PC-3 (cell line): ENCODE data around the gene NDFIP2. TPM values are rescaled to one million over a fixed set of nuclear protein-coding genes. Genes with fewer than 3 reads are reported as not detected.

Experiments used
- ATAC-seq: fragments of 200-7000 bp; cut with Tn5 transposase; 2 replicates; pipeline ENCODE4 v1.9.1; 2020; ENCODE audit warnings: mild to moderate bottlenecking, moderate library complexity
- BruUV-seq: library from RNA; stranded (reverse); fragments of 400-500 nt; replicated peaks from 2 replicates; lab custom pipeline; 2021; lab: Mats Ljungman, UMichigan
- CTCF ChIA-PET: fragments of 300-600 bp; sonication (Branson Sonifier 250); formaldehyde crosslinking; loops from one replicate; lab custom pipeline; 2022; ENCODE audit warnings: antibody characterized with exemption; lab: Charles Lee
- POLR2A ChIA-PET: fragments of 300-600 bp; sonication (Branson Sonifier 250); formaldehyde crosslinking; loops from one replicate; lab custom pipeline; 2022; ENCODE audit warnings: antibody characterized with exemption; ENCODE audit not compliant: unreplicated experiment; lab: Charles Lee
- DNase-seq: peaks from one replicate; pipeline ENCODE4 v3.0.0-alpha.2; 2015
- H2AFZ ChIP-seq: fragments of 300-600 bp; sonication (generic); 2 replicates; pipeline ENCODE4 v1.6.0; 2016; ENCODE audit warnings: antibody characterized with exemption, low read length
- H3F3A ChIP-seq: fragments of 300-600 bp; sonication (generic); one replicate; pipeline ENCODE4 v1.6.0; 2017; ENCODE audit warnings: antibody characterized with exemption, low read length, control low read depth, mild to moderate bottlenecking; ENCODE audit not compliant: unreplicated experiment
- H3K27ac ChIP-seq: fragments of 300-600 bp; sonication (generic); 2 replicates; pipeline ENCODE4 v1.5.1; 2016; ENCODE audit warnings: mild to moderate bottlenecking, low read length
- H3K27me3 ChIP-seq: fragments of 300-600 bp; sonication (generic); 2 replicates; pipeline ENCODE4 v1.6.1; 2016; ENCODE audit warnings: low read length, mixed read lengths
- H3K36me3 ChIP-seq: fragments of 300-600 bp; sonication (generic); 2 replicates; pipeline ENCODE4 v1.6.1; 2016; ENCODE audit warnings: low read depth, mixed run types, low read length, mixed read lengths
- H3K4me1 ChIP-seq: fragments of 300-600 bp; sonication (generic); 2 replicates; pipeline ENCODE4 v1.5.1; 2016; ENCODE audit warnings: low read length; ENCODE audit not compliant: insufficient read depth
- H3K4me2 ChIP-seq: fragments of 300-600 bp; sonication (generic); 2 replicates; pipeline ENCODE4 v1.6.0; 2016; ENCODE audit warnings: low read length
- H3K4me3 ChIP-seq: fragments of 300-600 bp; sonication (generic); 2 replicates; pipeline ENCODE4 v1.5.1; 2016; ENCODE audit warnings: mild to moderate bottlenecking, low read length, mixed read lengths
- H3K79me2 ChIP-seq: fragments of 300-600 bp; sonication (generic); 2 replicates; pipeline ENCODE4 v1.6.1; 2017; ENCODE audit warnings: low read length, mixed read lengths
- H3K9ac ChIP-seq: fragments of 300-600 bp; sonication (generic); 2 replicates; pipeline ENCODE4 v1.6.0; 2016; ENCODE audit warnings: mild to moderate bottlenecking, low read length
- H3K9me2 ChIP-seq: fragments of 300-600 bp; sonication (generic); replicated peaks from 2 replicates; pipeline ENCODE4 v1.6.1; 2016; ENCODE audit warnings: mixed run types, low read length, mixed read lengths
- H3K9me3 ChIP-seq: fragments of 300-600 bp; sonication (generic); 2 replicates; pipeline ENCODE4 v1.6.1; 2016; ENCODE audit warnings: low read length, mixed read lengths
- H4K20me1 ChIP-seq: fragments of 300-600 bp; sonication (generic); 2 replicates; pipeline ENCODE4 v1.6.1; 2016; ENCODE audit warnings: low read length, mixed read lengths
- EZH2 ChIP-seq: fragments of 300-600 bp; sonication (generic); IDR thresholded peaks from one replicate; pipeline ENCODE4 v1.6.1; 2017; ENCODE audit warnings: antibody characterized with exemption, mild to moderate bottlenecking, low read length; ENCODE audit not compliant: unreplicated experiment
- EZH2phosphoT487 ChIP-seq: fragments of 300-600 bp; sonication (generic); IDR thresholded peaks from 2 replicates; pipeline ENCODE4 v1.6.1; 2018; ENCODE audit warnings: mild to moderate bottlenecking, antibody characterized with exemption, low read length, borderline replicate concordance
- intact Hi-C: fragments of 100-400 bp; cut with micrococcal nuclease; formaldehyde crosslinking; loops from 2 replicates; pipeline ENCODE4 v1.9.0; 2023
- total RNA-seq: library from RNA; depleted of rRNA; stranded (reverse); fragments of >200 nt; gene quantifications from 2 replicates; pipeline ENCODE4 v1.2.3, GENCODE V29; 2014
- TF ChIP-seq, protein P1 (sequence below): fragments of 300-600 bp; sonication (generic); conservative IDR thresholded peaks from 2 replicates; pipeline ENCODE4 v1.5.1; 2017; ENCODE audit warnings: antibody characterized with exemption, low read depth, mild to moderate bottlenecking, low read length

The NDFIP2 gene
- total RNA-seq, 1 experiment from 2014 or later, result 19.5 TPM

- no peaks in the 10 kb centered on the region for H3K9me2 ChIP-seq
- no peaks in the 10 kb centered on the region for H3K9me3 ChIP-seq
- H4K20me1 ChIP-seq, result no peaks in the 10 kb centered on the region
- intact Hi-C loops, result no loop called here
- no peak overlapping the region for H3K27ac ChIP-seq
- no peaks in the 10 kb centered on the region for H3K27me3 ChIP-seq
- no peak for DNase-seq
- ChIA-PET POLR2A (no interaction called here), CTCF (no interaction called here)
- no peaks in the 10 kb centered on the region for H3F3A ChIP-seq
- no peak overlapping the region for H3K4me3 ChIP-seq
- no peak overlapping the region for H3K9ac ChIP-seq
- no peaks in the 10 kb centered on the region for H3K79me2 ChIP-seq
- no TSS peak for BruUV-seq
- H3K36me3 ChIP-seq, result no peaks in the 10 kb centered on the region
- no peak overlapping the region for H2AFZ ChIP-seq
- TF ChIP-seq EZH2, result no peak
- TF ChIP-seq, protein P1, sequence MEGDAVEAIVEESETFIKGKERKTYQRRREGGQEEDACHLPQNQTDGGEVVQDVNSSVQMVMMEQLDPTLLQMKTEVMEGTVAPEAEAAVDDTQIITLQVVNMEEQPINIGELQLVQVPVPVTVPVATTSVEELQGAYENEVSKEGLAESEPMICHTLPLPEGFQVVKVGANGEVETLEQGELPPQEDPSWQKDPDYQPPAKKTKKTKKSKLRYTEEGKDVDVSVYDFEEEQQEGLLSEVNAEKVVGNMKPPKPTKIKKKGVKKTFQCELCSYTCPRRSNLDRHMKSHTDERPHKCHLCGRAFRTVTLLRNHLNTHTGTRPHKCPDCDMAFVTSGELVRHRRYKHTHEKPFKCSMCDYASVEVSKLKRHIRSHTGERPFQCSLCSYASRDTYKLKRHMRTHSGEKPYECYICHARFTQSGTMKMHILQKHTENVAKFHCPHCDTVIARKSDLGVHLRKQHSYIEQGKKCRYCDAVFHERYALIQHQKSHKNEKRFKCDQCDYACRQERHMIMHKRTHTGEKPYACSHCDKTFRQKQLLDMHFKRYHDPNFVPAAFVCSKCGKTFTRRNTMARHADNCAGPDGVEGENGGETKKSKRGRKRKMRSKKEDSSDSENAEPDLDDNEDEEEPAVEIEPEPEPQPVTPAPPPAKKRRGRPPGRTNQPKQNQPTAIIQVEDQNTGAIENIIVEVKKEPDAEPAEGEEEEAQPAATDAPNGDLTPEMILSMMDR, result no peak
- TF ChIP-seq EZH2phosphoT487, result no peak
- no peak overlapping the region for H3K4me2 ChIP-seq
- no peak for ATAC-seq
- no peaks in the 10 kb centered on the region for H3K4me1 ChIP-seq
Observed at GRCh38 chr13:79470666-79471065, 10.3 kb upstream of the NDFIP2 start.

DNA sequence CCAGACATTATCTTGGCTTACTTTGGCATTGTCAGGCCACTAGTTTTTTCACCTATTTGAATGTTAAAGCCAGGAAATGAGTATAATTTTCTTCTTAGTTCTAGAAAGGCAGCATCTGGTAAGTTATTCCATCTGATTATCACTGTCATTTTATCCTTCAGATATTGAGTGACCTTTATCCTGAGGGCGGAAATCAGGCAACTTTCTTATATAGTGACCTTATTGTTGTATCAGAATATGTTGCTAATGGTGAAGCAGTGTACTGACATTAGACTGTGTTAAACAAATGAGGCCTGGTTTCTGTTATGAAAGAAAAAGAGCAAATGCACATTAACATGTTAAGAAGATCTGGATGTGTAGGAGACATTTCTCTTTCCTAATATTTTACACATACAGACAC lies 5.4 kb upstream of the NDFIP2 start:
- ATAC-seq (no peak), DNase-seq (no peak)
- Histone ChIP-seq H3K9me3 (no peaks in the 10 kb centered on the region), H3K9ac (no peak overlapping the region), H3K79me2 (no peaks in the 10 kb centered on the region), H4K20me1 (no peaks in the 10 kb centered on the region), H2AFZ (no peak overlapping the region), H3K9me2 (no peaks in the 10 kb centered on the region), H3K36me3 (no peaks in the 10 kb centered on the region), H3K4me3 (no peak overlapping the region), H3K4me2 (no peak overlapping the region), H3K27me3 (no peaks in the 10 kb centered on the region), H3K27ac (no peak overlapping the region), H3F3A (no peaks in the 10 kb centered on the region), H3K4me1 (no peaks in the 10 kb centered on the region)
- intact Hi-C loops, result no loop called here
- ChIA-PET CTCF (no interaction called here), POLR2A (no interaction called here)
- BruUV-seq, result no TSS peak
- TF ChIP-seq EZH2phosphoT487 (no peak), EZH2 (no peak)
- TF ChIP-seq, protein P1, result no peak

DNA sequence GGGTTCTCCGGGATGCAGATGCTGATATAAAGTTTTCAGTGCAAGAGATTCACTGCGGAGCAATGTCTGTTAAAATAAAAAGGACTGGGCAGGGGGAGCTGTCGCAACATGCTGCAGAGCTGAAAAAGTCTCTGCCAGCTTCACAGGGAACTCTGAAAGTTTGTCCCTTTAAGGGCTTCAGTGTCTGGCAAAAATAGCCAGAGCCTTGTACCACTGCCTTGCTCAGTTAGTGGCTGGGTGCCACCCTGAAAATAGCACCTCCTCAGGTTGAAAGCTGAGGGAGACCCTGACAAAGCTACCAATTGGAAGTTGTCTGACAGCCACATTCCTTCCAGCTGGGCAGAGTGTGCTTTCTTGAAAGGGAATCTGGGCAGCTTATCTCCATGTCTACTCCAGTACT lies 3.0 kb upstream of the NDFIP2 start:
- BruUV-seq, result no TSS peak
- intact Hi-C loops, result no loop called here
- no peak overlapping the region for H3K4me3 ChIP-seq
- H3K9me2 ChIP-seq, result no peaks in the 10 kb centered on the region
- no peak overlapping the region for H2AFZ ChIP-seq
- ChIA-PET POLR2A (no interaction called here), CTCF (interaction anchor here (1.1 kb wide), 1 partner anchor 54 kb away, joined by 5 read pairs; no protein-coding TSS in a partner anchor)
- no peaks in the 10 kb centered on the region for H3K27me3 ChIP-seq
- no peaks in the 10 kb centered on the region for H3F3A ChIP-seq
- H3K4me1 ChIP-seq, result peaks cover 8% of the 10 kb centered on the region
- H3K36me3 ChIP-seq, result no peaks in the 10 kb centered on the region
- DNase-seq (no peak), ATAC-seq (no peak)
- peaks cover 16% of the 10 kb centered on the region for H3K79me2 ChIP-seq
- H3K4me2 ChIP-seq, result no peak overlapping the region
- TF ChIP-seq EZH2phosphoT487 (no peak), EZH2 (no peak)
- TF ChIP-seq, protein P1, result no peak
- peaks cover 8% of the 10 kb centered on the region for H4K20me1 ChIP-seq
- H3K27ac ChIP-seq, result no peak overlapping the region
- no peaks in the 10 kb centered on the region for H3K9me3 ChIP-seq
- no peak overlapping the region for H3K9ac ChIP-seq
